ENCODE measurements around the gene CCDC146.

DNA sequence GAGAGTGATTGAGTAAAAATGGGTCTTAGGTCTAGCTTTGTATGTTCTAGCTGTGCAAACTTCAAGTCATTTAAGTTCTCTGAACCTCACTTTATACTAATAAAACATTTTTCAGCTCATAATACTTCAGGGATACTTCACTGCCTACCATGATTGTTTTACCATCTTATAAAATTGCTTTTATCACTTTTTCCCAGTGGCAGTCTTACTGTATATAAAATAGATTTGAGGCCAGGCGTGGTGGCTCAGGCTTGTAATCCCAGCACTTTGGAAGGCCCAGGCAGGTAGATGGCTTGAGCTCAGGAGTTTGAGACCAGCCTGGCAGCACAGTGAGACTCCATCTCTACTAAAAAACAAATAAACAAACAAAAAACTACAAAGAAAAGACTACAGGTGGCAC, 59.8 kb downstream of the CCDC146 start:
- TF ChIP-seq, protein P1, sequence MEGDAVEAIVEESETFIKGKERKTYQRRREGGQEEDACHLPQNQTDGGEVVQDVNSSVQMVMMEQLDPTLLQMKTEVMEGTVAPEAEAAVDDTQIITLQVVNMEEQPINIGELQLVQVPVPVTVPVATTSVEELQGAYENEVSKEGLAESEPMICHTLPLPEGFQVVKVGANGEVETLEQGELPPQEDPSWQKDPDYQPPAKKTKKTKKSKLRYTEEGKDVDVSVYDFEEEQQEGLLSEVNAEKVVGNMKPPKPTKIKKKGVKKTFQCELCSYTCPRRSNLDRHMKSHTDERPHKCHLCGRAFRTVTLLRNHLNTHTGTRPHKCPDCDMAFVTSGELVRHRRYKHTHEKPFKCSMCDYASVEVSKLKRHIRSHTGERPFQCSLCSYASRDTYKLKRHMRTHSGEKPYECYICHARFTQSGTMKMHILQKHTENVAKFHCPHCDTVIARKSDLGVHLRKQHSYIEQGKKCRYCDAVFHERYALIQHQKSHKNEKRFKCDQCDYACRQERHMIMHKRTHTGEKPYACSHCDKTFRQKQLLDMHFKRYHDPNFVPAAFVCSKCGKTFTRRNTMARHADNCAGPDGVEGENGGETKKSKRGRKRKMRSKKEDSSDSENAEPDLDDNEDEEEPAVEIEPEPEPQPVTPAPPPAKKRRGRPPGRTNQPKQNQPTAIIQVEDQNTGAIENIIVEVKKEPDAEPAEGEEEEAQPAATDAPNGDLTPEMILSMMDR (conservative IDR thresholded peaks at IDR 0.05), result no peak
- no peak for TF ChIP-seq ZFX (IDR thresholded peaks at IDR 0.05)

Data from C4-2B (cell line).